Astrocyte (in vitro differentiated cells and primary cell): ENCODE results near the gene VAC14. TPM values are rescaled to one million over a fixed set of nuclear protein-coding genes. Genes with fewer than 3 reads are reported as not detected.

ENCODE experiments used
- DNase-seq: peaks from one replicate; pipeline ENCODE4 v3.0.0-alpha.2; 2010; ENCODE audit warnings: low read depth
- FAIRE-seq: peaks from 2 replicates; lab custom pipeline; 2011; peaks lifted over from hg19 to GRCh38; lab: Jason Lieb, UNC
- H2AFZ ChIP-seq: 2 replicates; pipeline ENCODE4 v1.6.0; 2012; ENCODE audit warnings: low read depth, low read length, inconsistent platforms
- H3K27ac ChIP-seq: 2 replicates; pipeline ENCODE4 v1.5.1; 2011; ENCODE audit warnings: low read depth, low read length, inconsistent platforms
- H3K27me3 ChIP-seq: 2 replicates; pipeline ENCODE4 v1.6.0; 2011; ENCODE audit warnings: low read length, inconsistent platforms; ENCODE audit not compliant: insufficient read depth
- H3K36me3 ChIP-seq: 2 replicates; pipeline ENCODE4 v1.5.1; 2011; ENCODE audit warnings: low read length, inconsistent platforms; ENCODE audit not compliant: insufficient read depth
- H3K4me1 ChIP-seq: 2 replicates; pipeline ENCODE4 v1.5.1; 2011; ENCODE audit warnings: low read length, inconsistent platforms; ENCODE audit not compliant: insufficient read depth
- H3K4me2 ChIP-seq: 2 replicates; pipeline ENCODE4 v1.6.0; 2012; ENCODE audit warnings: low read length, inconsistent platforms
- H3K4me3 ChIP-seq: 2 replicates; pipeline ENCODE4 v1.5.1; 2011; ENCODE audit warnings: low read depth, mild to moderate bottlenecking, low read length, inconsistent platforms; ENCODE audit not compliant: insufficient read depth
- H3K79me2 ChIP-seq: 2 replicates; pipeline ENCODE4 v1.6.0; 2012; ENCODE audit warnings: mild to moderate bottlenecking, low read length, inconsistent platforms; ENCODE audit not compliant: insufficient read depth
- H3K9ac ChIP-seq: 2 replicates; pipeline ENCODE4 v1.6.0; 2012; ENCODE audit warnings: mild to moderate bottlenecking, low read length, inconsistent platforms
- H3K9me3 ChIP-seq: 2 replicates; pipeline ENCODE4 v1.5.1; 2012; ENCODE audit warnings: low read depth, mild to moderate bottlenecking, low read length, inconsistent platforms; ENCODE audit not compliant: insufficient read depth
- H4K20me1 ChIP-seq: 2 replicates; pipeline ENCODE4 v1.6.0; 2012; ENCODE audit warnings: low read length, inconsistent platforms; ENCODE audit not compliant: insufficient read depth
- H3K27ac Mint-ChIP-seq: one replicate; pipeline ENCODE4 v1.8.0; 2021; ENCODE audit warnings: mild to moderate bottlenecking, mixed read lengths; ENCODE audit not compliant: unreplicated experiment
- H3K27me3 Mint-ChIP-seq: one replicate; pipeline ENCODE4 v1.8.0; 2021; ENCODE audit warnings: low read depth, mixed read lengths; ENCODE audit not compliant: unreplicated experiment
- H3K36me3 Mint-ChIP-seq: one replicate; pipeline ENCODE4 v1.8.0; 2021; ENCODE audit warnings: low read depth, mixed read lengths; ENCODE audit not compliant: unreplicated experiment
- H3K4me1 Mint-ChIP-seq: one replicate; pipeline ENCODE4 v1.8.0; 2021; ENCODE audit warnings: low read depth, mixed read lengths; ENCODE audit not compliant: unreplicated experiment
- H3K4me3 Mint-ChIP-seq: one replicate; pipeline ENCODE4 v1.8.0; 2021; ENCODE audit warnings: mild to moderate bottlenecking, moderate library complexity, mixed read lengths; ENCODE audit not compliant: unreplicated experiment
- H3K9me3 Mint-ChIP-seq: one replicate; pipeline ENCODE4 v1.8.0; 2021; ENCODE audit warnings: mild to moderate bottlenecking, mixed read lengths; ENCODE audit not compliant: unreplicated experiment
- EZH2 ChIP-seq: IDR thresholded peaks from 2 replicates; pipeline ENCODE4 v1.6.1; 2012; ENCODE audit warnings: mild to moderate bottlenecking, low read length, inconsistent platforms; ENCODE audit not compliant: insufficient read depth
- total RNA-seq: library from RNA; stranded (reverse); gene quantifications from 2 replicates; pipeline ENCODE4 v1.2.1, GENCODE V29; 2021
- TF ChIP-seq, protein P1 (sequence below): IDR thresholded peaks from 2 replicates; pipeline ENCODE4 v1.5.1; 2011; ENCODE audit warnings: low read depth, mild to moderate bottlenecking, inconsistent platforms, low read length, moderate library complexity; ENCODE audit not compliant: insufficient read depth

VAC14 gene
- total RNA-seq, 1 donor from 2014 or later, result 27.8 TPM

DNA sequence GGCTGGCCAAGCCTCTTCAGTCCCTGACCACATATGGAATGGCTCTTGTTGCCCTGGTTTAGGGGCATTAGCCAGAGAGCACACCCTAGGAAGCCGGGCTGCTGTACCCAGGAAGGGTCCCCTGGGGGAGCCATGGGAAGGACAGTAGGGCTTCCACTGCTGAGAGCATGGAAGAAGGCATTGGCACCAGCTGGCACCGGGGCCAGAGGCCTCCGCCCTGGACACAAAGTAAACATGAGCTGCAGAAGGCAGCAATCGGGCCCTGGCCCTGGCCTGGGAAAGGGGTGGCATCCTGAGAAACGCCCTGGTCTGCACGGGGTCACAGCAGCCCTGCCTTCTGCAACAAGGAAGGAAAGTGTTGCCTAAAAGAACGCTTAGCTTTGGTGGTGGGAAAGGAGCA is 49.4 kb downstream of the VAC14 start:
- DNase-seq (no peak), FAIRE-seq (no peak)
- no peaks in the 10 kb centered on the region for H3K27me3 ChIP-seq
- no peaks in the 10 kb centered on the region for H3K79me2 ChIP-seq
- H3K4me1 Mint-ChIP-seq, result peaks cover 26% of the 10 kb centered on the region
- H3K9me3 ChIP-seq, result no peaks in the 10 kb centered on the region
- H3K4me3 ChIP-seq, result no peak overlapping the region
- H3K27ac ChIP-seq, result peak overlapping the region; percentile 25
- no peaks in the 10 kb centered on the region for H3K36me3 ChIP-seq
- peaks cover 3% of the 10 kb centered on the region for H3K27me3 Mint-ChIP-seq
- no peak overlapping the region for H3K9ac ChIP-seq
- H3K27ac Mint-ChIP-seq, result no peak overlapping the region
- TF ChIP-seq EZH2, result no peak
- TF ChIP-seq, protein P1, sequence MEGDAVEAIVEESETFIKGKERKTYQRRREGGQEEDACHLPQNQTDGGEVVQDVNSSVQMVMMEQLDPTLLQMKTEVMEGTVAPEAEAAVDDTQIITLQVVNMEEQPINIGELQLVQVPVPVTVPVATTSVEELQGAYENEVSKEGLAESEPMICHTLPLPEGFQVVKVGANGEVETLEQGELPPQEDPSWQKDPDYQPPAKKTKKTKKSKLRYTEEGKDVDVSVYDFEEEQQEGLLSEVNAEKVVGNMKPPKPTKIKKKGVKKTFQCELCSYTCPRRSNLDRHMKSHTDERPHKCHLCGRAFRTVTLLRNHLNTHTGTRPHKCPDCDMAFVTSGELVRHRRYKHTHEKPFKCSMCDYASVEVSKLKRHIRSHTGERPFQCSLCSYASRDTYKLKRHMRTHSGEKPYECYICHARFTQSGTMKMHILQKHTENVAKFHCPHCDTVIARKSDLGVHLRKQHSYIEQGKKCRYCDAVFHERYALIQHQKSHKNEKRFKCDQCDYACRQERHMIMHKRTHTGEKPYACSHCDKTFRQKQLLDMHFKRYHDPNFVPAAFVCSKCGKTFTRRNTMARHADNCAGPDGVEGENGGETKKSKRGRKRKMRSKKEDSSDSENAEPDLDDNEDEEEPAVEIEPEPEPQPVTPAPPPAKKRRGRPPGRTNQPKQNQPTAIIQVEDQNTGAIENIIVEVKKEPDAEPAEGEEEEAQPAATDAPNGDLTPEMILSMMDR, result no peak
- H3K4me3 Mint-ChIP-seq, result no peak overlapping the region
- peaks cover 55% of the 10 kb centered on the region for H3K4me1 ChIP-seq
- H4K20me1 ChIP-seq, result no peaks in the 10 kb centered on the region
- peaks cover 11% of the 10 kb centered on the region for H3K36me3 Mint-ChIP-seq
- H2AFZ ChIP-seq, result no peak overlapping the region
- peak overlapping the region; percentile 66 for H3K4me2 ChIP-seq
- no peaks in the 10 kb centered on the region for H3K9me3 Mint-ChIP-seq

DNA sequence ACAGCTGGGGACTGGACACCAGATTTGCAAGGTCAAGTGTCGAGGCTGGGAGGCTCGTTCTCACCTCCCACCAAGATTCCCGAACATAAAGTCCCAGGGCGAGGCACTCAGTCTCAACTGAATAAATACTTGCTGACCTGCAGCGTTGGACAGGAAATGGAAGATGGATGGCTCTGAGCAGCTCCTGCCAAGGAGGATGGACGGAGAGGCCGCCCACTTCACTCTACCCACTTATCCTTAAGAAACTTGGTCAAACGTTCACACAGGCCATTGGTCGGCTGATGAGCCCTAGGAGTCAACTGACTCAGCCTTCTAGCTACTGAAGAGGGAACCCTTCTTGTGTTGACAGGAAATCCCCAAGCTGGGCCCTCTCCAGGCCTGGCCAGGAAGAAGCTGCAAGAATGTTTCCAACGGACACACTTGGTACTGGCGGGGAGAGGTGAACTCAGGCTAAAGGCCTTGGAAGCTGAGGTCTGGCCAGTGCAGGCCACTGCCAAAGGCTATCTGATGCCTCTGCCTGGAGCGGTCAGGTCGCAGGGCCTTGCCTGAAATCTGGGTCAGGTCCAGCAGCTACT is 50.0 kb downstream of the VAC14 start:
- DNase-seq, result peak; percentile 97
- Histone ChIP-seq H3K27ac (peak overlapping the region; percentile 42), H2AFZ (no peak overlapping the region), H3K79me2 (no peaks in the 10 kb centered on the region), H3K4me2 (peak overlapping the region; percentile 66), H3K27me3 (no peaks in the 10 kb centered on the region), H4K20me1 (no peaks in the 10 kb centered on the region), H3K9ac (peak overlapping the region; percentile 23), H3K36me3 (no peaks in the 10 kb centered on the region), H3K9me3 (no peaks in the 10 kb centered on the region), H3K4me1 (peaks cover 61% of the 10 kb centered on the region), H3K4me3 (no peak overlapping the region)
- no peaks in the 10 kb centered on the region for H3K9me3 Mint-ChIP-seq
- H3K4me3 Mint-ChIP-seq, result no peak overlapping the region
- H3K4me1 Mint-ChIP-seq, result peaks cover 29% of the 10 kb centered on the region
- peaks cover 3% of the 10 kb centered on the region for H3K27me3 Mint-ChIP-seq
- peaks cover 8% of the 10 kb centered on the region for H3K36me3 Mint-ChIP-seq
- H3K27ac Mint-ChIP-seq, result no peak overlapping the region
- no peak for TF ChIP-seq EZH2
- TF ChIP-seq, protein P1, result no peak
- peak; percentile 84 for FAIRE-seq
